GM18519 (cell line): ENCODE data around the gene GOSR1.
"Not testable (repeated sequence)": the region's sequence is repeated elsewhere in the genome, so short reads cannot be mapped to it uniquely, and the experiment has no call there.

Experiments used
- ATAC-seq: cut with Tn5 transposase; IDR thresholded peaks from one replicate; pipeline ENCODE4 v1.9.1; 2021; ENCODE audit warnings: mild to moderate bottlenecking, moderate library complexity; ENCODE audit not compliant: unreplicated experiment, low FRiP score

Gene GOSR1

DNA sequence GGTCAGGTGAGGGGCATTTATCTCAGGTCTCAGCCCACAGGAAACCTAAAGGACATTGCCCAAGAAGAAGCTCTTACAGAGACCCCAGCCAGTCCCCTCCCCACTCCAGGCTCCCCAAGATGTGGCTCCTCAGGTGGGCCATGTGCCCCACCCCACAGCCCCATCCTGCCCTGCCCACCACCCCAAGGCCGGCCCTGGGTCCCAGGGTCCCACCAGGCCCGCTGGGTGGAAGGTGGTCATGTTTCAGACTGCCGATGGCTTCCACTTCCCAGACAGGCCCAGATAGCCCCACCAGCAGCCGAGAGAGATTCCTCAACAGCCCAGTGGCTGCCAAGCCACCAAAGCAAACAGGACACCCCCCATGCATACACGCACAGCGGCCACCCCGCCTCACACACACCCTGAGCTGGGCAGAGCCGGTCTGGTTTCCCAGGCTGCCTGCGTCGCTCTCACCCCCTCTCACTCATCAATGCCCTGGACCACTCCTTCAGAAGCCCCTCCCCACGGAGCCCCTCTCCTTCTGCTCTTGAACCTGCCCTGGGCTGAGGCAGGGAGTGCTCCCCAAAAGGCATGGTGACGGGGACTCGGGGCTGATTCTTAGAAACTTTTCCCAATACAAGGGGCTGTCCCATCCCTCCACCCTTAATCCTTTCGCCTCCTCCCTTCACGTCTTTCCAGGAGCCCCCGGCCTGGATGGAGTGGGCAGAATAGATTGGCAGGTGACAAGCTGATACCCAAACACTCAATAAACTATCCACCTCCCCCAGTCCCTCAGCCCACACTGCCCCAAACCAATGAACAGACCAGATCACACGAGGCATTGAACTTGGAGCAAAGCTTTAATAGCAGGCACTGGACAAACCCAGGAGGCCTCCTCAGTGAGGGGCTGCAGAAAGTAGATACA, 95.7 kb downstream of the GOSR1 start:
- ATAC-seq: not testable (repeated sequence)

DNA sequence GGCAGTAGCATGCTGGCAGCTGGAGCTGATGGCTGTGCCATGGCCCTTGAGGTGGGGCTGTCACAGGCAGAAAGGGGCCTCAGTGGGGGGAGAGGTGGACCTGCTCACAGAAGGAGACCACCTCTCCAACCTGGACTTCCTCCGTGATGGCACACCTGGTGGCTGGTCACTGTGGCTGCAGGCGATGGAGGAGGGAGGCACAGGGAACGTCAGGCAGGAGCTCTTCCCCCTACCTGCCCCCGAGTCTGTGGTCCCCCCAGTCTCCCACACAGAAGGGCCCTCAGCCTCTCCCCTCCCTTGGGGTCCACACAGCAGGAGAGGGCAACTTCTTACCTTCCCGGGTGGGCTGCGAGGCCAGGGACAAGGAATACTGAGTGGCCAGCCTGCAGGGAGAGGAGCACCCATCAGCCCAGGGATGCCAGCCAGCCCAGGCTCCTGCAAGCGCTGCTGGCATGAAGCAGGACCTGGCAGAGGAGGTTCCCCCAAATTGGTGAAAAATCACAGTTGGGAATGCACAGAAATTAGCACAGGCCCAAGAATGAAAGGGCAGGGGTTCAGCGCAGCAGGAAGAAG, 96.5 kb downstream of the GOSR1 start:
- ATAC-seq: no peak

DNA sequence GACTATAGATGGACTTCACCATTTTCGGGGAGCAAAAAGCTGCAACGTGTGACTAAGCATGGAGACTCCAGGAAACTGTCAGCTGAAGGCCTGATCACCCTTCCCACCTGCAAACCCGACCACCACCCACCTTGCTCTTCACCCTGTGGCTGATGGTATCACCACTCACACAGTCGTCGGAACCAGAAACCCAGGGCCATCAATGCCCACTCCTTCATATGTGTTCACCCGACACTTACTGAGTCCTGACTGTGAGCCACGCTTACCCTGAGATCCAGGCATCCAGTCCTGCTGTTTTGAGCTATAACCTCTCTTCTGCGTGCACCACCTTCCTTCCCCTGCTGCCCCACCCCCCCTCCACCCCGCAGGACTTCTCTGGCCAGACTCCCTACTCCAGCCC, 97.1 kb downstream of the GOSR1 start:
- ATAC-seq: not testable (repeated sequence)

DNA sequence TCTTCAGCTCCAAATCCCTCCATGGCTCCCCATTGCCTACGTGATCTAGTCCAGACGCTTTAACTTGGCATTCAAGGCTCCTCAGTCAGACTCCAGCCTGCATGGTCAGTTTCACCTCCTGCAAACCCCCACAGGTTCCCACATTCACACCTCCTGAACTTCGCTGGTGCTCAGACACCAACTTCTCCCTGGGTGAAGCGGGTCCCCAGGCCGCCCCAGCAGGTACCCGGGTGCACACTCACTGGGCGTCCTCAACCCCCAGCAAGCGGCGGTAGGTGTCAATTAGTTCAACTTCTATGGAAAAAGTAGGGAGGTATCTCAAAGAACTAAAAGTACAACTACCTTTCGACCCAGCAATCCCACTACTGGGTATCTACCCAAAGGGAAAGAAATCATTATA, 97.6 kb downstream of the GOSR1 start:
- not testable (repeated sequence) for ATAC-seq

DNA sequence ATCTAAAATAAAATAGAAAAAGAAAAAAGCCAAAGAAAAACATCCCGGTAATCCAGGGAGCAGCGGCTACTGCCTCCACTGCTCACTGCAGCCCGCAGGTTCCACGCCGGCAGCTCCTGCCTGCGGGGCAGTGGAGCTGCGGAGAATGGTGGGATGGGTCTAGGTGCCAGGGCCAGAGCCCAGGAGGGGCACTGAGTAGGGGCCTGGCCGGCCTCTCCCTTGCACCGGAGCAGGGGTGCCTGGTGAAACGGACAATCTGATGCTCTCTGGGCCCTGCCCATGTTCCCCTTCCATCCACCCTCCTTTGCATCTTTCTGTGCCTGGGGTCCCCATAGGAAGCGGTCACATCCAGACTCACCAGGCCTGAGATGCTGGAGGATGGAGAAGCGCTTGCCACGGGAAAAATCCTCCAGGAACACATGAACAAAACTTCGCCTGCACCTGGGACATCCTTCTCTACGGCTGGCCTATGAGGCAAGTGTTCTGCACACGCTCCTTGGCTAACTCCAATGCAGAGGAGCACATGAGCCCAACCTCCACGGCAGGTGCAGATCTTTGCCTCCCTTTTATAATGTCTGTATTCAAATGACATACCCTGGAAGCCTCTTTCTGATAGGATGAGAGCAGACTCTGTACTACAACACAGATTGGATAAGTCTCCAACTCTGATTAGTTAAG, 98.6 kb downstream of the GOSR1 start:
- not testable (repeated sequence) for ATAC-seq

DNA sequence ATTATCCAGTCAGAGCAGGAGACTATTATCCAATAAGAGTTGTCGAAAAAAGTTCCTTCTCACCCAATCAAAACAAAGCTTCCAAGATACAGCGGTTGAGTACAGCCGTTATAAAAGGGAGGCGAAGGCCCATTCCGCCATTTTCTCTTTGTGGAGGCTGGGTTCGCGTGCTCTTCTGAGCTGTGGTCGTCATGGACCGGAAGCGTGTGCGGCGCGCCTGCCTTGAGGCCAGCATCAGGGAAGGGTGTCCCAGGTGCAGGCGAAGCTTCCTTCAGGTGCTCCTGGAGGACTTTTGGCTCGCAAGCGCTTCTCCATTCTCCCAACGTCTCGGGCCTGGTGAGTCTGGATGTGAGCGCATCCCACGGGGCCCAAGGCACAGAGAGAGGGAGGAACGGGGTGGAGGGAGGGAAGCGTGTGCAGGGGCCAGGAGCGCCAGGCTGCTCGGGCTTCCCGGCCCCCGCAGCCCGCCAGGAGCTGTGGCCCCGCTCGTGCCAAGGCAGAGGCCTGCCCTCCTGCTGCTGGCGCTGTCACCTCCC, 99.2 kb downstream of the GOSR1 start:
- ATAC-seq: no peak
